PFSK-1 (cell line): Measurements from ENCODE around the gene C1orf35.

Experiments used
- FOXP2 ChIP-seq: optimal IDR thresholded peaks from 2 replicates; pipeline ENCODE3; 2011; ENCODE audit warnings: borderline replicate concordance, control low read depth, inconsistent platforms; ENCODE audit not compliant: insufficient read depth; ENCODE audit errors: extremely low read length, extremely low read depth
- POLR2AphosphoS5 ChIP-seq: IDR thresholded peaks from 2 replicates; pipeline ENCODE4 v1.6.1; 2012; ENCODE audit warnings: low read depth, mild to moderate bottlenecking, control low read depth, low read length, moderate library complexity
- REST ChIP-seq, 2 experiments: IDR thresholded peaks; 2 replicates each; pipeline versions ENCODE4 v1.6.1 to v1.8.0; 2011 to 2012; ENCODE audit warnings: low read depth in 2 of 2, low read length in 2 of 2, control low read depth in 1 of 2, inconsistent platforms in 1 of 2, mild to moderate bottlenecking in 1 of 2, moderate library complexity in 1 of 2; ENCODE audit not compliant: insufficient read depth in 1 of 2
- SIN3A ChIP-seq: IDR thresholded peaks from 2 replicates; pipeline ENCODE4 v1.6.1; 2012; ENCODE audit warnings: mild to moderate bottlenecking, low read length, moderate library complexity, borderline replicate concordance; ENCODE audit not compliant: insufficient read depth
- TAF1 ChIP-seq: IDR thresholded peaks from 2 replicates; pipeline ENCODE4 v1.6.1; 2012; ENCODE audit warnings: low read length, control low read depth, borderline replicate concordance; ENCODE audit not compliant: insufficient read depth

GRCh38 chr1:228122921-228123441, 19.9 kb upstream of the C1orf35 start:
- TF ChIP-seq POLR2AphosphoS5 (no peak), REST (IDR thresholded peaks at IDR 0.05; ENCODE audit: insufficient read depth in 1 of 2, low read depth in 2 of 2, low read length in 2 of 2) (no peak), TAF1 (no peak), FOXP2 (no peak), SIN3A (no peak)
